ENCODE results near the gene PFN2. TPM values are rescaled to one million over a fixed set of nuclear protein-coding genes. Genes with fewer than 3 reads are reported as not detected.

PFN2 gene
- total RNA-seq (2014; rRNA removed; shearing (Covaris generic)) (174 and 224 TPM in 2 replicates), polyA plus RNA-seq (2016; fragmentation: Nextera tagmentation; extraction: Ambion mirVana) (246 and 253 TPM in 2 replicates)

GRCh38 chr3:149970716-149971402 is at the start of gene PFN2:
Gene PFN2 (minus strand): TSS chr3:149970895. CDS start chr3:149970856, 39 bp downstream.
- peaks cover 25% of the 10 kb centered on the region for H3F3A ChIP-seq (ENCODE audit: insufficient read depth)
- peak within 1 kb of the TSS; percentile 100 for H3K4me2 ChIP-seq (ENCODE audit: unreplicated experiment)
- H3K9ac ChIP-seq = peak within 1 kb of the TSS; percentile 95
- H3K9me3 ChIP-seq (ENCODE audit: low read depth) = no peaks in the 10 kb centered on the region
- peak within 1 kb of the TSS; percentile 89 for H2AFZ ChIP-seq
- no peaks in the 10 kb centered on the region for H4K20me1 ChIP-seq (ENCODE audit: insufficient read depth)
- peak within 1 kb of the TSS; percentile 96 for H3K27ac ChIP-seq
- H3K9me2 ChIP-seq (ENCODE audit: insufficient read depth) = no peaks in the 10 kb centered on the region
- H3K4me3 ChIP-seq = peak within 1 kb of the TSS; percentile 92
- H3K4me1 ChIP-seq (ENCODE audit: insufficient read depth) = peaks cover 31% of the 10 kb centered on the region
- 0 to 1% methylated on average over 10 to 52 of the region's 102 CpGs for WGBS, 2 experiments (ENCODE audit: low coverage in 1 of 2, low lambda C conversion rate in 2 of 2, missing lambda C conversion rate in 2 of 2)
- peaks cover 12% of the 10 kb centered on the region; the same call in 1 of the 2 replicates for H3K36me3 ChIP-seq (ENCODE audit: low read depth)
- in situ Hi-C loops (cut with MboI) = loop anchor here (10.0 kb wide), 1 partner anchor 214 kb away; no protein-coding TSS in a partner anchor
- H3K79me2 ChIP-seq (ENCODE audit: insufficient read depth) = peaks cover 61% of the 10 kb centered on the region
- H3K27me3 ChIP-seq (replicated peaks; ENCODE audit: insufficient read depth) = no peaks in the 10 kb centered on the region
- TF ChIP-seq EZH2phosphoT487 (IDR thresholded peaks at IDR 0.05; ENCODE audit: insufficient read depth, low read depth) (no peak), EZH2 (IDR thresholded peaks at IDR 0.05; ENCODE audit: insufficient read depth, poor library complexity, severe bottlenecking) (no peak)
- DNase-seq = peak; percentile 83

DNA sequence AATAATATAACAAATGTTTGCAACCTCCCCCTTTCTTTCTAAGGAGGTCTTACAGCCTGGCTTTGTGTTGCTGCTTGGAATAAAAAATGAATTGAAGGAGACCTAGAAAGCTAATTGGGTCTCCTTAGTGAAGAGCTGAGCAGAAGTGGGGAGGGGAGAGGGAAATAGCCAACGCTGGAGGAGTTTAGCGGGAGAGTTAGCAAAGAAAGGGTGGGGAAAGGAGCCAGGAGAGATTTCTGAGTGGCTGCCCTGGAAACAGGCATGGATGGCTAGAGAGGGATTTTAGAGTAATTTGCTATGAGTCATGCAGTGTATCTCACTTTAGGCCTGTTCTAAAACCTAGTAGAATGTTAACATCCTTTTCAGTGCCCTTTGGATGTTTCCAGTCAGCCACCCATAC is 45.2 kb upstream of the PFN2 start:
- Histone ChIP-seq H3K79me2 (ENCODE audit: insufficient read depth) (no peaks in the 10 kb centered on the region), H3K4me3 (no peak overlapping the region), H3K4me1 (ENCODE audit: insufficient read depth) (peaks cover 3% of the 10 kb centered on the region), H3K9me2 (ENCODE audit: insufficient read depth) (no peaks in the 10 kb centered on the region), H2AFZ (no peak overlapping the region), H3K9ac (no peak overlapping the region), H3K36me3 (ENCODE audit: low read depth) (no peaks in the 10 kb centered on the region), H3K4me2 (ENCODE audit: unreplicated experiment) (no peak overlapping the region), H3K27ac (no peak overlapping the region), H3K9me3 (ENCODE audit: low read depth) (no peaks in the 10 kb centered on the region), H3F3A (ENCODE audit: insufficient read depth) (peaks cover 8% of the 10 kb centered on the region), H4K20me1 (ENCODE audit: insufficient read depth) (no peaks in the 10 kb centered on the region), H3K27me3 (replicated peaks; ENCODE audit: insufficient read depth) (no peaks in the 10 kb centered on the region)
- in situ Hi-C loops (cut with MboI) = no loop called here
- 21 to 22% methylated on average over 2 of the region's 2 CpGs for WGBS, 2 experiments (ENCODE audit: low coverage in 1 of 2, low lambda C conversion rate in 2 of 2, missing lambda C conversion rate in 2 of 2)
- DNase-seq = peak; percentile 24
- TF ChIP-seq EZH2phosphoT487 (IDR thresholded peaks at IDR 0.05; ENCODE audit: insufficient read depth, low read depth) (no peak), EZH2 (IDR thresholded peaks at IDR 0.05; ENCODE audit: insufficient read depth, poor library complexity, severe bottlenecking) (no peak)

GRCh38 chr3:150014782-150015181 is 44.1 kb upstream of the PFN2 start:
- Histone ChIP-seq H3K4me3 (no peak overlapping the region), H3K9me2 (ENCODE audit: insufficient read depth) (no peaks in the 10 kb centered on the region), H2AFZ (no peak overlapping the region), H3K4me2 (ENCODE audit: unreplicated experiment) (no peak overlapping the region), H3K27me3 (replicated peaks; ENCODE audit: insufficient read depth) (no peaks in the 10 kb centered on the region), H3K9me3 (ENCODE audit: low read depth) (no peaks in the 10 kb centered on the region), H3K79me2 (ENCODE audit: insufficient read depth) (no peaks in the 10 kb centered on the region), H4K20me1 (ENCODE audit: insufficient read depth) (no peaks in the 10 kb centered on the region), H3K4me1 (ENCODE audit: insufficient read depth) (no peaks in the 10 kb centered on the region), H3F3A (ENCODE audit: insufficient read depth) (no peaks in the 10 kb centered on the region), H3K36me3 (ENCODE audit: low read depth) (no peaks in the 10 kb centered on the region), H3K27ac (no peak overlapping the region), H3K9ac (no peak overlapping the region)
- no peak for TF ChIP-seq EZH2phosphoT487 (IDR thresholded peaks at IDR 0.05; ENCODE audit: insufficient read depth, low read depth)
- DNase-seq = no peak
- in situ Hi-C loops (cut with MboI) = no loop called here

GRCh38 chr3:150013801-150014200 is 43.1 kb upstream of the PFN2 start:
- TF ChIP-seq EZH2 (IDR thresholded peaks at IDR 0.05; ENCODE audit: insufficient read depth, poor library complexity, severe bottlenecking) (no peak), EZH2phosphoT487 (IDR thresholded peaks at IDR 0.05; ENCODE audit: insufficient read depth, low read depth) (no peak)
- no peak overlapping the region for H2AFZ ChIP-seq
- in situ Hi-C loops (cut with MboI) = no loop called here

More at GRCh38 chr3:150013801-150014200, 43.1 kb upstream of the PFN2 start:
- Histone ChIP-seq H3K79me2 (ENCODE audit: insufficient read depth) (no peaks in the 10 kb centered on the region), H3K9ac (no peak overlapping the region), H3K4me2 (ENCODE audit: unreplicated experiment) (no peak overlapping the region), H3K27me3 (replicated peaks; ENCODE audit: insufficient read depth) (no peaks in the 10 kb centered on the region), H3K27ac (no peak overlapping the region), H3K9me2 (ENCODE audit: insufficient read depth) (no peaks in the 10 kb centered on the region), H3K4me3 (no peak overlapping the region), H3K9me3 (ENCODE audit: low read depth) (no peaks in the 10 kb centered on the region), H3K36me3 (ENCODE audit: low read depth) (no peaks in the 10 kb centered on the region), H3F3A (ENCODE audit: insufficient read depth) (no peaks in the 10 kb centered on the region), H3K4me1 (ENCODE audit: insufficient read depth) (no peaks in the 10 kb centered on the region), H4K20me1 (ENCODE audit: insufficient read depth) (no peaks in the 10 kb centered on the region)
- DNase-seq = no peak
- 97 to 100% methylated on average over 2 of the region's 2 CpGs for WGBS, 2 experiments (ENCODE audit: low coverage in 1 of 2, low lambda C conversion rate in 2 of 2, missing lambda C conversion rate in 2 of 2)
